HG03039 (cell line): Measurements from ENCODE around the gene MTG1.
"Not testable (repeated sequence)": the region's sequence is repeated elsewhere in the genome, so short reads cannot be mapped to it uniquely, and the experiment has no call there.

ENCODE experiments used
- ATAC-seq: cut with Tn5 transposase; IDR thresholded peaks from one replicate; pipeline ENCODE4 v1.9.1; 2021; ENCODE audit warnings: mild to moderate bottlenecking, moderate library complexity; ENCODE audit not compliant: unreplicated experiment

MTG1 gene

GRCh38 chr10:133358162-133358924, 35.6 kb upstream of the MTG1 start:
- no peak for ATAC-seq

- no peak for ATAC-seq
Measured at GRCh38 chr10:133358925-133359310, 35.0 kb upstream of the MTG1 start.

GRCh38 chr10:133359554-133359971, 34.4 kb upstream of the MTG1 start:
- ATAC-seq = no peak

- ATAC-seq = no peak
Measured at GRCh38 chr10:133359972-133360610, 33.9 kb upstream of the MTG1 start.

- no peak for ATAC-seq
Measured at GRCh38 chr10:133361227-133361626, 32.7 kb upstream of the MTG1 start.

- ATAC-seq = no peak
Measured at GRCh38 chr10:133361773-133362441, 32.0 kb upstream of the MTG1 start.

GRCh38 chr10:133362846-133363245, 31.1 kb upstream of the MTG1 start:
- no peak for ATAC-seq

- no peak for ATAC-seq
Measured at GRCh38 chr10:133364645-133365431, 29.1 kb upstream of the MTG1 start.

GRCh38 chr10:133365461-133366129, 28.4 kb upstream of the MTG1 start:
- no peak for ATAC-seq

- no peak for ATAC-seq
Measured at GRCh38 chr10:133366130-133366478, 27.9 kb upstream of the MTG1 start.

GRCh38 chr10:133366751-133367150, 27.2 kb upstream of the MTG1 start:
- no peak for ATAC-seq

GRCh38 chr10:133367461-133367860, 26.5 kb upstream of the MTG1 start:
- ATAC-seq = not testable (repeated sequence)

GRCh38 chr10:133368153-133368552, 25.8 kb upstream of the MTG1 start:
- ATAC-seq = no peak

- ATAC-seq = no peak
Measured at GRCh38 chr10:133370030-133370786, 23.7 kb upstream of the MTG1 start.

- no peak for ATAC-seq
Measured at GRCh38 chr10:133372507-133372906, 21.4 kb upstream of the MTG1 start.

- peak; percentile 91 for ATAC-seq
Measured at GRCh38 chr10:133373174-133374090, 20.5 kb upstream of the MTG1 start, which contains the start of gene ECHS1. TSS of gene ECHS1 (minus strand) at chr10:133373354. CDS start at chr10:133373333, 21 bp downstream.

GRCh38 chr10:133375357-133376115, 18.4 kb upstream of the MTG1 start:
- no peak for ATAC-seq

GRCh38 chr10:133376183-133376582, 17.8 kb upstream of the MTG1 start:
- not testable (repeated sequence) for ATAC-seq
